ENCODE results near the gene TCF3.
A peak's percentile ranks its signal among the peaks of the same experiment; 100 is the strongest.
"Not testable (repeated sequence)": the region's sequence is repeated elsewhere in the genome, so short reads cannot be mapped to it uniquely, and the experiment has no call there.

TCF3 gene

GRCh38 chr19:1672769-1673644 lies 20.6 kb upstream of the TCF3 start:
- DNase-seq = no peak

- peak; percentile 70 for DNase-seq
Observed at GRCh38 chr19:1672038-1672768, 19.8 kb upstream of the TCF3 start.

- no peak for DNase-seq
Observed at GRCh38 chr19:1671716-1672037, 19.3 kb upstream of the TCF3 start.

- not testable (repeated sequence) for DNase-seq
Observed at GRCh38 chr19:1670747-1671146, 18.3 kb upstream of the TCF3 start.

- DNase-seq = no peak
Observed at GRCh38 chr19:1668486-1669270, 16.3 kb upstream of the TCF3 start.

- DNase-seq = no peak
Observed at GRCh38 chr19:1668048-1668485, 15.7 kb upstream of the TCF3 start.

GRCh38 chr19:1665565-1666047 lies 13.2 kb upstream of the TCF3 start:
- no peak for DNase-seq

GRCh38 chr19:1663852-1664251 lies 11.4 kb upstream of the TCF3 start:
- no peak for DNase-seq

GRCh38 chr19:1663227-1663626 lies 10.8 kb upstream of the TCF3 start:
- not testable (repeated sequence) for DNase-seq

- no peak for DNase-seq
Observed at GRCh38 chr19:1661995-1662394, 9.6 kb upstream of the TCF3 start.

GRCh38 chr19:1659084-1659427 lies 6.6 kb upstream of the TCF3 start:
- DNase-seq = no peak

- no peak for DNase-seq
Observed at GRCh38 chr19:1658150-1659083, 6.0 kb upstream of the TCF3 start.

- DNase-seq = no peak
Observed at GRCh38 chr19:1657746-1658145, 5.3 kb upstream of the TCF3 start.

GRCh38 chr19:1656988-1657536 lies 4.6 kb upstream of the TCF3 start:
- DNase-seq = no peak

GRCh38 chr19:1655987-1656608 lies 3.7 kb upstream of the TCF3 start:
- DNase-seq = no peak

GRCh38 chr19:1655131-1655981 lies 2.9 kb upstream of the TCF3 start:
- no peak for DNase-seq

- DNase-seq = no peak
Observed at GRCh38 chr19:1654178-1654792, 1.9 kb upstream of the TCF3 start.

- DNase-seq = no peak
Observed at GRCh38 chr19:1653300-1653628, 849 bp upstream of the TCF3 start.

- DNase-seq = peak; percentile 49
Observed at GRCh38 chr19:1651568-1652291, 685 bp downstream of the TCF3 start.
